ENCODE data around the gene DNAI4. TPM values are rescaled to one million over a fixed set of nuclear protein-coding genes. Genes with fewer than 3 reads are reported as not detected.

Gene DNAI4
- total and polyA plus RNA-seq, 2 donors (not counting 1 experiment from before 2014, with no cell fraction given), result 0.30 to 2.7 TPM

GRCh38 chr1:66957938-66958337 is 33.3 kb upstream of the DNAI4 start:
- Histone ChIP-seq H3K79me2 (ENCODE audit: control insufficient read depth, insufficient read depth, low read length) (peaks cover 9% of the 10 kb centered on the region), H4K20me1 (ENCODE audit: control insufficient read depth, insufficient read depth, low read length, poor library complexity, severe bottlenecking) (peaks cover 9% of the 10 kb centered on the region), H3K27ac (ENCODE audit: low read length in 2 of 2) (no peak overlapping the region), H3K27me3 (replicated peaks in 1 of 4; ENCODE audit: control extremely low read depth in 1 of 4, control insufficient read depth in 3 of 4, insufficient read depth in 4 of 4, low read length in 3 of 4) (no peaks in the 10 kb centered on the region), H3K4me1 (ENCODE audit: control insufficient read depth in 2 of 2, insufficient read depth in 2 of 2, low read length in 2 of 2) (no peaks in the 10 kb centered on the region), H3K9ac (ENCODE audit: low read length) (no peak overlapping the region), H3K9me3 (ENCODE audit: control extremely low read depth in 1 of 3, control insufficient read depth in 2 of 3, insufficient read depth in 1 of 3, low read length in 2 of 3) (no peaks in the 10 kb centered on the region), H3K4me2 (replicated peaks; ENCODE audit: low read depth, low read length, poor library complexity, severe bottlenecking) (no peak overlapping the region), H3K36me3 (replicated peaks in 1 of 2; ENCODE audit: control extremely low read depth in 1 of 2, control insufficient read depth in 1 of 2, extremely low read depth in 1 of 2, insufficient read depth in 2 of 2, low read length in 1 of 2) (peaks cover 22 to 73% of the 10 kb centered on the region in 2 experiments), H3K4me3 (ENCODE audit: control extremely low read depth in 1 of 5, extremely low read depth in 1 of 5, insufficient read depth in 1 of 5, low read depth in 2 of 5, low read length in 4 of 5) (no peak overlapping the region), H2AFZ (ENCODE audit: insufficient read depth, low read depth, low read length, poor library complexity, severe bottlenecking) (no peak overlapping the region)
- ChIA-PET CTCF (no interaction called here), POLR2A (no interaction called here)
- no peaks in the 10 kb centered on the region for H3K9me3 Mint-ChIP-seq (ENCODE audit: insufficient read depth)
- TF ChIP-seq EZH2 (IDR thresholded peaks at IDR 0.05; ENCODE audit: borderline replicate concordance, insufficient read depth, low read depth, low read length, poor library complexity, severe bottlenecking), result no peak
- no peak for ATAC-seq (ENCODE audit: low read depth)
- H3K27ac Mint-ChIP-seq, result no peak overlapping the region
- DNase-seq, result no peak
- 90% methylated on average over 2 of the region's 3 CpGs for WGBS (ENCODE audit: insufficient coverage)
- no peak overlapping the region for H3K4me3 Mint-ChIP-seq
- intact Hi-C loops (cut with micrococcal nuclease), result no loop called here
- H3K4me1 Mint-ChIP-seq, result peaks cover 5% of the 10 kb centered on the region
- H3K27me3 Mint-ChIP-seq, result no peaks in the 10 kb centered on the region

GRCh38 chr1:66954208-66954607 is 29.6 kb upstream of the DNAI4 start:
- Mint-ChIP-seq H3K9me3 (ENCODE audit: insufficient read depth) (no peaks in the 10 kb centered on the region), H3K27me3 (no peaks in the 10 kb centered on the region), H3K4me3 (no peak overlapping the region), H3K4me1 (peaks cover 2% of the 10 kb centered on the region), H3K27ac (no peak overlapping the region)
- intact Hi-C loops (cut with micrococcal nuclease), result no loop called here
- no peaks in the 10 kb centered on the region for H3K27me3 ChIP-seq (replicated peaks in 1 of 4; ENCODE audit: control extremely low read depth in 1 of 4, control insufficient read depth in 3 of 4, insufficient read depth in 4 of 4, low read length in 3 of 4)
- CTCF ChIA-PET, result no interaction called here
- no peaks in the 10 kb centered on the region for H3K9me3 ChIP-seq (ENCODE audit: control extremely low read depth in 1 of 3, control insufficient read depth in 2 of 3, insufficient read depth in 1 of 3, low read length in 2 of 3)
- ATAC-seq (ENCODE audit: low read depth), result no peak
- DNase-seq, result no peak
- no peak overlapping the region for H2AFZ ChIP-seq (ENCODE audit: insufficient read depth, low read depth, low read length, poor library complexity, severe bottlenecking)
- POLR2A ChIA-PET, result no interaction called here
- peaks cover 12% of the 10 kb centered on the region for H3K79me2 ChIP-seq (ENCODE audit: control insufficient read depth, insufficient read depth, low read length)
- WGBS (ENCODE audit: insufficient coverage), result no CpG with 5 or more reads among the region's 4 CpGs
- no peak overlapping the region for H3K9ac ChIP-seq (ENCODE audit: low read length)
- no peaks in the 10 kb centered on the region for H3K4me1 ChIP-seq (ENCODE audit: control insufficient read depth in 2 of 2, insufficient read depth in 2 of 2, low read length in 2 of 2)
- no peak overlapping the region for H3K4me2 ChIP-seq (replicated peaks; ENCODE audit: low read depth, low read length, poor library complexity, severe bottlenecking)
- peaks cover 17 to 52% of the 10 kb centered on the region in 2 experiments for H3K36me3 ChIP-seq (replicated peaks in 1 of 2; ENCODE audit: control extremely low read depth in 1 of 2, control insufficient read depth in 1 of 2, extremely low read depth in 1 of 2, insufficient read depth in 2 of 2, low read length in 1 of 2)
- H4K20me1 ChIP-seq (ENCODE audit: control insufficient read depth, insufficient read depth, low read length, poor library complexity, severe bottlenecking), result peaks cover 12% of the 10 kb centered on the region
- TF ChIP-seq CTCF (IDR thresholded peaks at IDR 0.05), result no peak
- TF ChIP-seq EZH2 (IDR thresholded peaks at IDR 0.05; ENCODE audit: borderline replicate concordance, insufficient read depth, low read depth, low read length, poor library complexity, severe bottlenecking), result no peak
- H3K4me3 ChIP-seq (ENCODE audit: control extremely low read depth in 1 of 5, extremely low read depth in 1 of 5, insufficient read depth in 1 of 5, low read depth in 2 of 5, low read length in 4 of 5), result no peak overlapping the region
- no peak overlapping the region for H3K27ac ChIP-seq (ENCODE audit: low read length in 2 of 2)

Measured in B cell (primary cell).